AG09309 (cell line): ENCODE measurements around the gene BACE1-AS.
"Not testable (repeated sequence)": the region's sequence is repeated elsewhere in the genome, so short reads cannot be mapped to it uniquely, and the experiment has no call there.

Experiments
- DNase-seq: peaks from one replicate; pipeline ENCODE4 v3.0.0-alpha.2; 2010; ENCODE audit warnings: low read depth
- H3K4me3 ChIP-seq: 2 replicates; pipeline ENCODE4 v1.5.1; 2011; ENCODE audit warnings: mild to moderate bottlenecking, low read depth, low read length, moderate library complexity; ENCODE audit not compliant: control insufficient read depth
- CTCF ChIP-seq: IDR thresholded peaks from 2 replicates; pipeline ENCODE4 v1.5.1; 2011; ENCODE audit warnings: mild to moderate bottlenecking, low read depth, low read length, inconsistent platforms; ENCODE audit not compliant: insufficient read depth, control insufficient read depth; ENCODE audit errors: missing control alignments

BACE1-AS gene

GRCh38 chr11:117258576-117258975, 32.6 kb upstream of the BACE1-AS start:
- no peak overlapping the region for H3K4me3 ChIP-seq
- TF ChIP-seq CTCF = no peak
- no peak for DNase-seq

- TF ChIP-seq CTCF = no peak
Observed at GRCh38 chr11:117259417-117259816, 31.7 kb upstream of the BACE1-AS start.

DNA sequence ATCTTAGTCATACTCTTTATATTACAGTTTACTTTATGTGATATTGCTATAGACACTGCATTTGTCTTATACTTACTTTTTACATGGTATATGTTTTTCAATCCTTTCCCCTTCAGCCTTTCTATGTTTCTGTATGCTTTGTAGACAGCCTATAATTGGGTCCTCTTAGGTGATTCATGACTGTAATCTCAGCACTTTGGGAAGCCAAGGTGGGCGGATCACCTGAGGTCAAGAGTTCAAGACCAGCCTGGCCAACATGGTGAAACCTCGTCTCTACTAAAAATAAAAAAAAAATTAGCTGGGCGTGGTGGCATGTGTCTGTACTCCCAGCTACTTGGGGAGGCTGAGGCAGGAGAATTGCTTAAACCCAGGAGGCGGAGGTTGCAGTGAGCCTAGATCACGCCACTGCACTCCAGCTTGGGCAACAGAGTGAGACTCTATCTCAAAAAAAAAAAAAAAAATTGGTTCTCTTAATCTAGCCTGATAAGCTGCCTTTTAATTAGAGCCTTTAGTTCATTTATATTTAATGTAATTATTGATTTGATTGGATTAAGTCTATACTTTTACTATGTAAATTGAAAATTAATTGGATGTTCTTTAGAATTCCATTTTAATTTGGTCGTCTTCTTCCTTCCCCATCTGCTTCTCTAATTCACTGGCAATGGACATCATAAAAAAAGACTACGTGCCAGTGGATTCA, 26.4 kb upstream of the BACE1-AS start:
- not testable (repeated sequence) for DNase-seq, H3K4me3 ChIP-seq

More at GRCh38 chr11:117259417-117259816, 31.7 kb upstream of the BACE1-AS start:
- H3K4me3 ChIP-seq = no peak overlapping the region
- peak; percentile 57 for DNase-seq

DNA sequence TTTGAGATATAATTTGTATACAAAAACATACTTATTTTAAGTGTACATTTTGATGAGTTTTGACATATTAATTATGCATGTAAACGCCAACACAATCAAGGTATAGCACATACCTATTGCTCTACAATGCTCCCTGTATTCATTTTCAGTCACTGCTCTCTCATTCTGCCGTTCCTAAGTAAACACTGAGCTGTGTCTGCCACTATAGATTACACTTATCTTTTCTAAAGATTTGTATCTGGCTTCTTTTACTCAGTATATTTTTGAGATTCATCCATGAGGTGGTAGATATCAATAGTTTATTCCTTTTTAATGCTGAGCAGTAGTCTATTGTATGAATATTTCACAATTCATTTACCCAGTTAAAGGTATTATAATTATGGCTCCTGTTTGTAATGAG, 25.4 kb upstream of the BACE1-AS start:
- no peak for DNase-seq
- no peak overlapping the region for H3K4me3 ChIP-seq
- TF ChIP-seq CTCF = no peak

DNA sequence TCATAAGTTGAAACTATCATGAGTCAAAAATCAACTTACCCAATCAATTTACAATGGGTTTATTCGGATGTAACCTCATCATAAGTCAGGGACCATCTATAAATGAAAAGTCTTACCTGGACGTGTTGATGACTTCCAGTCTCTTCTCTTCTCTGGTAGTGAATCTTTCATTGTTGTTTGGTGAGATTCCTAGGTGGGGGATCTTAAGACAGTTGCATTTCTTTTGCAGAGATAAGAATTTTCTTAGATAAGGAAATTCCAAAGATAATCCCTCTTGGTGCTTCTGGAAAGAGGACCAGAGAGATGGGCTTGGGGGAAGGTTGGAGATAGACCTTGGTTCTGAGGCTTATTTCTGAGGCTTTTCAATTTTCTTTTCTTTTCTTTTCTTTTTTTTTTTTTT, 21.3 kb upstream of the BACE1-AS start:
- no peak for TF ChIP-seq CTCF
- no peak for DNase-seq
- no peak overlapping the region for H3K4me3 ChIP-seq

GRCh38 chr11:117271208-117271607, 19.9 kb upstream of the BACE1-AS start:
- DNase-seq = no peak
- TF ChIP-seq CTCF = no peak
- H3K4me3 ChIP-seq = no peak overlapping the region

GRCh38 chr11:117272175-117272574, 19.0 kb upstream of the BACE1-AS start:
- not testable (repeated sequence) for H3K4me3 ChIP-seq

More at GRCh38 chr11:117272175-117272574, 19.0 kb upstream of the BACE1-AS start:
- not testable (repeated sequence) for DNase-seq
